ENCODE measurements around the gene PGAP6. TPM values are rescaled to one million over a fixed set of nuclear protein-coding genes. Genes with fewer than 3 reads are reported as not detected.

PGAP6 gene
- total and polyA plus RNA-seq, 2 of the 4 experiments (the other 2 are of a cell fraction) = 49.1 to 124 TPM

GRCh38 chr16:350203-350602 is 31.6 kb downstream of the PGAP6 start:
- BruUV-seq (replicated peaks) = TSS peak; percentile 33
- DNase-seq (no peak), ATAC-seq (ENCODE audit: low read depth) (no peak)
- H3K4me3 ChIP-seq (ENCODE audit: insufficient read depth, low read depth, low read length) = no peak overlapping the region
- intact Hi-C loops (cut with micrococcal nuclease) (no loop called here), dilution Hi-C loops (cut with HindIII; ENCODE audit: low sequenced_read_pairs, unreplicated experiment) (no loop called here), in situ Hi-C loops (cut with MboI; ENCODE audit: low sequenced_read_pairs) (no loop called here)
- H2AK9ac ChIP-seq (replicated peaks; ENCODE audit: low read depth, low read length, poor library complexity) = no peak overlapping the region
- no peak overlapping the region for H4K91ac ChIP-seq (ENCODE audit: insufficient read depth, low read depth, low read length)
- no peak overlapping the region for H3K4me2 ChIP-seq (ENCODE audit: low read depth, low read length)
- no peak overlapping the region for H4K5ac ChIP-seq (ENCODE audit: low read depth, low read length)
- peaks cover 14% of the 10 kb centered on the region for H3K9me1 ChIP-seq (ENCODE audit: insufficient read depth, low read length)
- no peak overlapping the region for H2BK120ac ChIP-seq (ENCODE audit: low read depth, low read length)
- H3K4ac ChIP-seq (ENCODE audit: low read depth, low read length) = no peak overlapping the region
- H3K9ac ChIP-seq (ENCODE audit: low read depth, low read length) = no peak overlapping the region
- no peak overlapping the region for H3K23ac ChIP-seq (ENCODE audit: low read depth, low read length)
- H4K8ac ChIP-seq (ENCODE audit: low read depth in 2 of 2, low read length in 2 of 2) = no peak overlapping the region
- H2BK15ac ChIP-seq (ENCODE audit: low read depth, low read length) = no peak overlapping the region
- peaks cover 11% of the 10 kb centered on the region for H3K4me1 ChIP-seq (ENCODE audit: control insufficient read depth, insufficient read depth, low read length)
- H2BK20ac ChIP-seq (ENCODE audit: low read depth, low read length) = no peak overlapping the region
- no peak overlapping the region for H3K18ac ChIP-seq (ENCODE audit: low read depth, low read length)
- POLR2A ChIA-PET (ENCODE audit: unreplicated experiment) = interaction anchor here (0.6 kb wide), 1 partner anchor 279 kb away, joined by 3 read pairs; no protein-coding TSS in a partner anchor
- H3K56ac ChIP-seq (ENCODE audit: extremely low read depth, insufficient read depth, low read length) = no peak overlapping the region
- no peaks in the 10 kb centered on the region for H3K27me3 ChIP-seq (ENCODE audit: control insufficient read depth, insufficient read depth, low read length)
- no peaks in the 10 kb centered on the region for H3K9me3 ChIP-seq (ENCODE audit: control insufficient read depth, insufficient read depth, low read length)
- CTCF ChIA-PET = no interaction called here
- H3K27ac ChIP-seq (ENCODE audit: insufficient read depth, low read length) = no peak overlapping the region
- H3K79me1 ChIP-seq (ENCODE audit: low read depth in 1 of 2, low read length in 2 of 2) = peaks cover 42 to 63% of the 10 kb centered on the region in 2 experiments
- TF ChIP-seq MAZ (IDR thresholded peaks at IDR 0.05; ENCODE audit: borderline replicate concordance, low read depth, low read length) = no peak
- TF ChIP-seq CEBPB (IDR thresholded peaks at IDR 0.05; ENCODE audit: low read depth, low read length) = no peak
- no peak for TF ChIP-seq NFE2L2 (IDR thresholded peaks at IDR 0.05; ENCODE audit: low read depth, low read length)
- TF ChIP-seq RFX5 (IDR thresholded peaks at IDR 0.05; ENCODE audit: low read depth, low read length) = no peak
- TF ChIP-seq, protein P1, sequence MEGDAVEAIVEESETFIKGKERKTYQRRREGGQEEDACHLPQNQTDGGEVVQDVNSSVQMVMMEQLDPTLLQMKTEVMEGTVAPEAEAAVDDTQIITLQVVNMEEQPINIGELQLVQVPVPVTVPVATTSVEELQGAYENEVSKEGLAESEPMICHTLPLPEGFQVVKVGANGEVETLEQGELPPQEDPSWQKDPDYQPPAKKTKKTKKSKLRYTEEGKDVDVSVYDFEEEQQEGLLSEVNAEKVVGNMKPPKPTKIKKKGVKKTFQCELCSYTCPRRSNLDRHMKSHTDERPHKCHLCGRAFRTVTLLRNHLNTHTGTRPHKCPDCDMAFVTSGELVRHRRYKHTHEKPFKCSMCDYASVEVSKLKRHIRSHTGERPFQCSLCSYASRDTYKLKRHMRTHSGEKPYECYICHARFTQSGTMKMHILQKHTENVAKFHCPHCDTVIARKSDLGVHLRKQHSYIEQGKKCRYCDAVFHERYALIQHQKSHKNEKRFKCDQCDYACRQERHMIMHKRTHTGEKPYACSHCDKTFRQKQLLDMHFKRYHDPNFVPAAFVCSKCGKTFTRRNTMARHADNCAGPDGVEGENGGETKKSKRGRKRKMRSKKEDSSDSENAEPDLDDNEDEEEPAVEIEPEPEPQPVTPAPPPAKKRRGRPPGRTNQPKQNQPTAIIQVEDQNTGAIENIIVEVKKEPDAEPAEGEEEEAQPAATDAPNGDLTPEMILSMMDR (conservative IDR thresholded peaks at IDR 0.05; ENCODE audit: low read depth, low read length) = no peak
- TF ChIP-seq FOS (IDR thresholded peaks at IDR 0.05; ENCODE audit: low read depth, low read length) = no peak
- TF ChIP-seq POLR2A (IDR thresholded peaks at IDR 0.05; ENCODE audit: low read depth, low read length) = no peak
- no peak for TF ChIP-seq RAD21 (IDR thresholded peaks at IDR 0.05; ENCODE audit: low read length)
- TF ChIP-seq MAFK (IDR thresholded peaks at IDR 0.05; ENCODE audit: low read depth, low read length) = no peak
- no peak for TF ChIP-seq MXI1 (IDR thresholded peaks at IDR 0.05; ENCODE audit: borderline replicate concordance, low read depth, low read length)
- TF ChIP-seq BHLHE40 (IDR thresholded peaks at IDR 0.05; ENCODE audit: low read depth, low read length) = no peak
- no peak for TF ChIP-seq CHD1 (IDR thresholded peaks at IDR 0.05; ENCODE audit: low read depth, low read length)
- no peak for TF ChIP-seq RCOR1 (IDR thresholded peaks at IDR 0.05; ENCODE audit: insufficient replicate concordance, low read length)
- H3K36me3 ChIP-seq (ENCODE audit: control insufficient read depth, insufficient read depth, low read length) = peaks cover 14% of the 10 kb centered on the region
- peaks cover 44% of the 10 kb centered on the region for H4K20me1 ChIP-seq (ENCODE audit: insufficient read depth, low read length)
- no peak overlapping the region for H3K14ac ChIP-seq (replicated peaks; ENCODE audit: low read depth, low read length)
- WGBS, 2 experiments (ENCODE audit: extremely low coverage in 2 of 2, insufficient read length in 1 of 2) = 83% methylated on average over 1 of the region's 8 CpGs; no CpG with 5 or more reads in 1 of the 2 experiments
- H2AK5ac ChIP-seq (ENCODE audit: low read depth, low read length) = no peak overlapping the region
- H2BK5ac ChIP-seq (ENCODE audit: low read depth, low read length, poor library complexity, severe bottlenecking) = no peak overlapping the region
- no peak overlapping the region for H2AFZ ChIP-seq (replicated peaks; ENCODE audit: low read length, poor library complexity)
